HG02840 (cell line): Measurements from ENCODE around the gene MYDGF.
A peak's percentile ranks its signal among the peaks of the same experiment; 100 is the strongest.

Source experiments
- ATAC-seq: cut with Tn5 transposase; IDR thresholded peaks from one replicate; pipeline ENCODE4 v1.9.1; 2021; ENCODE audit warnings: mild to moderate bottlenecking, moderate library complexity, moderate number of reproducible peaks; ENCODE audit not compliant: unreplicated experiment, low FRiP score

Gene MYDGF

GRCh38 chr19:4649392-4650047 is 20.6 kb downstream of the MYDGF start:
- no peak for ATAC-seq

DNA sequence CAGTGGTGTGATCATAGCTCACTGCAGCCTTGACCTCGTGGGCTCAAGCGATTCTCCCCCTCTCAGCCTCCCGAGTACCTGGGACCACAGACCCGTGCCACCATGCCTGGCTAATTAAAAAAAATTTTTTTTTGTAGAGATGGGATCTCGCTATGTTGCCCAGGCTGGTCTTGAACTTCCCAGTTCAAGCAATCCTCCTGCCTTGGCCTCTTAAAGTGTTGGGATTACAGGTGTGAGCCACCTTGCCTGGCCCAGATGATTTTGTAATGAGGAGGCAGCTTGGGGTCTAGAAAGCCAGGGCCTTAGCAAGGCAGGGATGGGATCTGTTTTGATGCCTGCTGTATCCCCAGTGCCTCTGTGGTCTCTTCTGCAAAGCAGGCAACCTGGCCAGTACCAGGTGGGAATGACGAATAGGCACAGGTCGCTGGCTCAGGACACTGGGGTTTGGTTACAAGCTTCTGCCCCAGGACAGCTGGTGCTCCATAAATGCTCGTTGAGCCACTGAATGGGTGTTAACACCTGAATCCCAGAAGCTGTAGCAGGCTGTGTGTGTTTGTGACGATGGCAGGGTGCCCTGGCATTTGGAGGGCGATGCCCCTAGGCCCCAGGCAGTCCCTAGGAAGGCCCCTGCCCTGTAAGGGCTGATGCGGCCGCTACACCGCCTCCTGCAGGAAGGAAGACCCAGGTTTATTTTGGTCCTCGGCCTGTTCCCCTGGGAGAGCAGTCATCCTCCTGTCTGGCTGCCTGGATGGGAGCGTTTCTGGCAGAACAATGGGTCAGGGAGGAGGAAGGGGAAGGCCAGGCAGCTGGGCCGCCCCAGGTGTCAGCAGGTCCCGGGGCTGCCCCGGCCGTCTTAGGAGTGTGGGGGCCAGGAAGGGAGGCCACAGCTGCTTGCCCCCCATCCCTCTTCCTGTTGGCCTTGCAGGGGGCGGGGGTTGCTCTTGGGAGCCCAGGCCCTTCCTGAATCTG is 22.2 kb downstream of the MYDGF start:
- ATAC-seq = no peak

DNA sequence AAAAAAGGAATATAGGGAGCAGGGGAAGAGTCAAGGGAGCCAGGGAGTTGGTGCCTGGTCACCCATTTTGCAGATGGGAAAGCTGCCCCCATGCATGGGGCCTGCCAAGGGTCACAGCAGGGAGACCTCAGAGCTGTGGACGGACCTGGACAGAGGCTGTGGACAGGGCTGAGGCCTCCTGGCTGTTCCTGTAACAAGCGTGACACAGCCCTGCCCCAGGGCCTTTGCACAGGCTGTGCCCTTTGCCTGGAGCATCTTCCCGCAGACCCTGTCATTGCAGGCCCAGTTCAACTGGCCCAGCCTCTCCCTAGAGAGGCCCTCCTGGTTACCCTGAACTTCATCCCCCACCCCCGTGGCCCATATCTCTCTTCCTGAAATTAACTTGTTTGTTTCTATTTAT is 24.4 kb downstream of the MYDGF start:
- no peak for ATAC-seq

DNA sequence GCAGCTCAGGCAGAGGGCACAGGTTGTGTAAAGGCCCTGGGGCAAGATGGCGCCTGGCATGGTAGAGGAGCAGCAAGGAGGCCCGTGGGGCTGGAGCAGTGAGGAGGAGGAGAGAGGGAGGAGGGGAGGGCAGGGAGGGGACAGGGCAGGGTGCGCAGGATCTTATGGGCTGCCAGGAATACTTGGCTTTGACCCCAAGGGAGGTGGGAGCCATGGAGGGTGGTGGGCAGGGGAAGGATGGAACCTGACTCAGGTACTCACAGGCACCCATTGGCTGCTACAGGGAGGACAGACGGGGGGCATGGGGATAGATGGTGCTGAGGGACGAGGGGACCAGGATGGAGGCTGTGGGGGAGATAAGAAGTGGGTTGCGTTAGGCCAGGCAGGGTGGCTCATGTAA is 27.5 kb downstream of the MYDGF start:
- no peak for ATAC-seq

DNA sequence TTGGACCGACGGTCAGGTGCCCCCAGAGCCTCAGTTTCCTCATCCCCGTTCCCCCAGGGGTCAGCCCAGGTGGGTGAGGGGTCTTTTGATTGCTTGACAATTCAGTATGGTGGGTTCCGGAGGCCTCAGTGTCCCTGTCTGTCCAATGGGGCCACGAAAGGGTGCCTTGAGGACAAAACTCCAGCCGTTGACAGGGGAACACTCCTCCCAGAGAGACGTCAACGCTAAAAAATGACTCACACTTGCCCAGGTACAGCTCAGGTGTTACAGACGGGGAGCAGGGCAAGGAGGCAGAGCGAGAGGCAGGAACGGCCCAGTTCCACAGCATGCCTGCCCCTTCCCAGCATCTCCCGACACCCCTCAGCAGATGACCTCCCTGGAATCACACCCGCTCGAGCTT is 29.0 kb downstream of the MYDGF start:
- no peak for ATAC-seq

DNA sequence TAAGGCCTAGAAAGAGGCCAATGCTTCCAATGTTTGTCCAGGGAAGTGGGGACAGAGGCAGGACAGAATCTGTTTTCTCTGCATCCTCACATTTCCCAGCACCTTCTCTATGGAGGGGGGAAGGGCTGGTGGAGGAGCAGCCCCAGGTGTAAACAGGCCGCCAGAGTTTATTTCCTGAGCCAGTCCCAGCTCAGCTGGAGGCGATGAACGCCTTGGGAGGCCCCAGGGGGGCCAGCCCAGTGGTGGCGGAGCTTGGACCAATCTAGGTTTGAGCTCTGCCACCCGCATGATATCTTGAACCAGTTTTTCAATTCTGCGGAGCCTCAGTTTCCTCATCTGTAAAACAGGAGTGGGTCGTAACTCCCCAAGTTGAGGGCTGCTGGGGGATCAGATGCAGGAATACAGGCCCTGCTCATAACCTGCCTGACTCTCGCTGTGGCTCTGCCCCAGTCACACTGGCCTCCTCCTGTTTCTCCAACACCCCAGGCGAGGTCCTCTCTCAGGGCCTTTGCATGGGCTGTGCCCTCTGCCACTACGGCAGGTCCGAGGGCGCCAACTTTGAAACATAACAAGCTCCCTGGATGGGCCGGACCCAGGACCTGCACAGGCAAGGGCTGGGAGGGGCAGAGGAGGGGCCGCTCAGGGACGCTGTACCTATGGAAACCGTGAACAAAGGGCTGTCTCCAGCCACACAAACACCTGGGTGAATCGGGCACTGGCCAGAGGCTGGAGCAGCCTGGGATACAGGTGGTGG is 29.7 kb downstream of the MYDGF start:
- ATAC-seq = no peak

DNA sequence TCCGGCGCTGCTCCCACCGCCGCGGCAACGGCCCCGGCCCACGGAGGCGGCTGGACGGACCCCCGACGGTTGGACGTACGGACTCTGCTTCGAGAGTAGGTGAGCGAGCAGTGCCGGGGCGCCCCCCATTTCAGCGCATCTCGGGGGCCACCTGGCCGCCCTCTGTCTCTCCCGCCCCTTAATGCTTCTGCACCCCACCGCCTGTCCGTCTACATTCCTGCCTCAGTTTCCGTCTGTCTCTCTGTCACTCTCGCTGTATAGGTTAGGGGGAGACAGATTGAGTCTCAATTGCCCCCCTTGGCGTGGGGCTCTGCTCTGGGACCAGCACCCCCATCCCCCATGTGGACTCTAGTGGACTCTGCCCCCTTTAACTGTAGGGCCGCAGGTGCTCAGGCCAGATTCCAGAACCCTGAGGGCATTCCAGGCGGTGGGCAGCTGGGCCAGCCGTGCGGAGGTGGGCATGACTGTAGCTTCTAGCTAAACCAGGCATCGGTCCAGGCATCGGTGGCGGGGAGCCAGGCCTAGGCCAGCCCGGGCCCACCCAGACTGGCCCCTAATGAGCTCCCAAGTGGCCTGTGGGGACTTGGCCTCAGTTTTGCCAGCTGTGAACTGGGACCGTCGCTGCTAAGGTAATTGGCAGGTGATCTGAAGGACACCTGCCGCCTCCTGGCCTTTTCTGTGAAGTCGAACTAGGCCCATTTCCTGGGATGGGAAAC is 30.5 kb downstream of the MYDGF start:
- ATAC-seq = peak; percentile 12

- ATAC-seq = peak; percentile 69
These were observed 31.2 kb downstream of the MYDGF start, which contains the start of gene TNFAIP8L1 for GRCh38 chr19:4638828-4639530. TSS of gene TNFAIP8L1 (plus strand) at chr19:4639516. CDS start at chr19:4651870, 12,354 bp downstream.

DNA sequence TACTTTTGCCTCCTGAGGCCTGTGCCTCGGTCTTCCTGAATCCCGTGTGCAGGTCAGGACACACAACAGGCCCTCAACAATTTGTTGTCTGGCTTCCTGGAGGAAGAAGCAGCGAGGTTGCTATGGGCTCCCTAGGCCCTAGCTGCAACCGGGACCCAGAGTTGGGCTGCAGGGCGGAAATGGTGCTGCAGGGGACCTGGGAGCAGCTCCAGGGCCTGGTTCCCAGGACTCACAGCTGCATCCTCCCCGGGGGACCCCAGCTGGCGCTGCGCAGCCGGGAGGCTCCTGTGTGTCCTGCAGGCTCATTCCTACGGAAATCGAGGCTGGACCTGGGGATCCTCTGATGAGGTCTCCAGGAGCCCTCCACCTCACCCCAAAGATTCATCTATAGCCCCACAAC is 31.8 kb downstream of the MYDGF start:
- no peak for ATAC-seq

- no peak for ATAC-seq
These were observed 33.4 kb downstream of the MYDGF start for GRCh38 chr19:4636761-4637160.

DNA sequence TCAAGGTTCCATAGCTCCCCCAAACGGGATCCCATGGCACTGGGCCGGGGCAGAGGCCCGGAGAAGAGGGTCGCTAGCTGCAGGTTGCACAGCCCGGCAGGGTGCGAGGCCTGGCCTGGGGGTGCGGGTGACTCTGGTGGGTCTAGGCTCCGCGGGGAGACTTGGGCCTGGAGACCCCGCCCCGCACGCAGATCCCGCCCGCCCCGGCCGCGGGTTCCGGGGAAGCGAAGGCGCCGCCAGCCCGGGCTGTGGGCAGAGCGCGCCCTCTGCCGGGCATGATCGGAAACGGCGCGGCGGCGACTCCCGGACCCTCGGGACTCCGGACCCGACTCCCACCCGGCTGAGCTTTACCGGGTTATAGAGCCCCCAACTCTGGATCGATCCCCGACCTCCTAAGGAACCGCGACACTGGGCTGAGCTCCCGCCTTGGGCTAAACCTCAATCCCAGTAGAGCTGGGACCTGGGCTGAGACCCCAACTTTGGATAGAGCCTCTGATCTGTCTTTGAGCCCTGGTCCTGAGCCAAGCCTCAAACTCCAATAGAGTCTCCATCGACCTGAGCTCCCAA is 33.9 kb downstream of the MYDGF start:
- ATAC-seq = no peak

DNA sequence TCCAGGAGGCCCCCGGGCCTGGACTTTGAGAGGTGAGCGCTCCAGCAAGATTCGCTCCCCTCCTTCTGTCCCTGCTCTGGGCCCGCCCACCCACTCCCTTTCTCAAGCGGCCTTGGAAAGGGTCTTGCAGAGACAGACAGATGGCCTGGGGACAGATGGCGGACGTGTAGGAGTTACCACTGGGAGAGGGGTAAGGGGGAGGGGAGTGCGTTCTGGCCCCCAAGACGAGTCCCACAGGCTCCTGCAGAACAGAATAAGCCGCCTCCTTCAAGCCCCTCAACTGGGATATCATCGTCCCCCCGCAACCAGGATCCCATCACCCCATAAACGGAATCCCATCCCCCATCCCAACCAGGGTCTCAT is 34.4 kb downstream of the MYDGF start:
- ATAC-seq = no peak

DNA sequence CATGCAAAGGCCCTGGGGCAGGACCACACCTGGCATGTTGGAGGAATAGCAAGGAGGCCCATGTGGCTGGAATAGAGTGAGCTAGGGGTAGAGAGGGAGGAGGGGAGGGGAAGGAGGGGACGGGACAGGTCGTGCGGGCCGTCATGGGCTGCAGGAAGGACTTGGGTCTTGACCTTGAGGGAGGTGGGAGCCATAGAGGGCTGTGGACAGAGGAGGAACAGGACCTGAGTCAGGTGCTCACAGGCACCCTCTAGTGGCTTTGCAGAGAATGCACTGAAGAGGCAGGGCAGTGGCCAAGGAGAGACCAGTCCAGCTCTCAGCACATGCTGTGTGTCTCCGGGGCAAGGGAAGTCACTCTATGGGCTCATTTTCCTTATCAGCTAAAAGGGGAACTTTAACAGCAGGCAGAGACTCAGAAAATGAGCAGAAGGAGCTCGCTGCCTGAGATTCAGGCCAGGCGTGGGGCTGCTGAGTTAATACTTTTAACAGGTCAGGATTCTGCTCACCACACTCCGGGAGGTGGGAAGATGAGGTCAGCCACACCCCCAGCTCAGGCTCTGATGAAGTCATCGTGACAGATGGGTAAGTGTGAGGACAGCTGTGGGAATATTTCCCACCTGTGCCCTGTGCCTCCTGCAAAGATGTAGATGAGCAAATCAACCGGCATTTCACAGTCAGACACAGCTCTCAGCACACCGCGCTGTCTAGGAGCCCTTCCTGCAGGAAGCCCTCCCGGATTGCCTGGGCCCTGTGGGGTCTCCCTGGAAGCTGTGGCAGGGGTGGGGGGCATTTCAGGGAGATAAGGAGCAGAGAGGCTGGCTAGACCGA is 36.8 kb downstream of the MYDGF start:
- ATAC-seq = no peak

GRCh38 chr19:4624733-4625362 is 45.3 kb downstream of the MYDGF start:
- ATAC-seq = no peak

DNA sequence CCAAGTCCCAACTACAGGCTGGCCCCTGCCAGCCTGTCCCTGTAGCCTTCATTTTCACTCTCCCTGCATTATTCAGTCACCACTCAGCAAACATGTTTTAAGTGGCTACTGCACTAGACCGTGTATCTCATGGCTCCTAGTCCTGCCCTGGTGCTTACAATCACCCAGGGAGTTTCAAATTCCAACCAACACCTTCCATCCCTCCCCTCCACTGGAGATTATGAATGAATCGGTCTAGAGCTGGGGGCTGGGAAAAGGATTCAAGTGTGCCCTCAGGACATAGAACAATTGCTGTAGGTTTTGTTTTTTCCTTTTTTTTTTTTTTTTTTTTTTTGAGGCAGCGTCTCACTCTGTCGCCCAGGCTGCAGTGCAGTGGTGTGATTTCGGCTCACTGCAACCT is 45.8 kb downstream of the MYDGF start:
- ATAC-seq = no peak

DNA sequence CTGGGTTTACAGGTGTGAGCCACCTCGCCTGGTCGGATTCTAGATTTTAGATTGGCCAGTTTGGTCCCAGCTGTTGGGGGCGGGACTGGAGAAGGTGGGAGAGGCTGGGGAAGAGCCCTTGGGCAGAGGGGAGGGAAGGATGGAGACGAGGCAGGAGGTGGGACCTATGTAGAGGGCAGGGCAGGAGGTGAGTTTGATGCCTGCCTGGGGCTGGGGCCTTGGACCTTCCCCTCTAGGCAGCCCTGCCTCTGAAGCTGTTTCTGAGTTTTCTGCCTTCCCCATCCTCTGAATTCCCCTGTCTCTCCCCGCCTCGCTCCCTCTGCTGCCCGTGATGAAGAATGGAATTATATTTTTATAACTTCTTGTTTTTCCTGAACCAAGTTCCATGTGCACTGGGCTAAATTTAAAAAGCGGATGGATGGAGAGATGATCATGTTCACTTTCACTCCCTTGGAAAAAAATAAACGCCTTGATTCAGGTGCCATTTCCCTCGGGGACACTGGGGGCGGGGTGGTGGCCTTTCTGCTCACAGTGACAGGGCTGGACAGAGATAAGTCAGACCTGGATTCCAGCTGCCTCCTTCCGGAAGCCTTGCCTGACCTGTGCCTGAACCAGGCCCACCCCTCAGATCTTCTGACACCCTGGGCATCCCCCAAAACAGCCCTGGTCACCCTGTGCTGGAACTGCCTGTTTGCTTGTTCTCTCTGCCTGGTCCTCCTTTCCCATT is 47.3 kb downstream of the MYDGF start:
- ATAC-seq = no peak

DNA sequence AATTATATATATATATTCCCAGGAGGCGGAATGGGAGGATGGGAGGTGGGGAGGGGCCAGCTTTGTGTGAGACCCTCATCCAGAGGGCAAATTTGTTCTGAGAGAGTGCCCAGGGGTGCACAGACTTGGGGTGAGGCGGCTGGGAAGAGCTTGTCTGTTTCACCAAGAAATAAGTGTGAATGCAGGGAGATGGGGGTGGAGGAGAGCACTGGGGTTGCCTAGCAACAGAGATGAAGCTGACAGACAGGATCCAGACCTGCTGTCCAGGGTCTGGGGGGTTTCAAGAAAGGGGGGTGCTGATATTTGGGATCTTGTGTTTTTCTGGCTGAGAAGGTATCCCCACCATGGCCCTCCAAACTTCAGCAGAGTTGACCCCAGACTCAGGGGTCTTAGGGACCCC is 49.5 kb downstream of the MYDGF start:
- no peak for ATAC-seq
